ENCODE results near the gene SRGAP1. TPM values are rescaled to one million over a fixed set of nuclear protein-coding genes. Genes with fewer than 3 reads are reported as not detected.

SRGAP1 gene
- total and polyA plus RNA-seq, 2 of the 8 experiments (the other 6 are each of a cell fraction or from before 2014, with no cell fraction given) = 3.2 to 7.3 TPM

GRCh38 chr12:63904653-63905052 is 60.2 kb downstream of the SRGAP1 start:
- CTCF ChIA-PET (ENCODE audit: partially characterized antibody) = interaction anchor here (0.6 kb wide), 1 partner anchor 164 kb away, joined by 3 read pairs; no protein-coding TSS in a partner anchor
- H4K20me1 ChIP-seq (replicated peaks in 1 of 2; ENCODE audit: control insufficient read depth in 1 of 2, insufficient read depth in 2 of 2, low read length in 2 of 2) = no peaks in the 10 kb centered on the region
- no peak overlapping the region for H3K4me3 ChIP-seq (ENCODE audit: extremely low read depth in 1 of 4, insufficient read depth in 2 of 4, low read depth in 3 of 4, low read length in 4 of 4)
- no peaks in the 10 kb centered on the region for H3K9me3 ChIP-seq (ENCODE audit: insufficient read depth in 2 of 2, low read depth in 1 of 2, low read length in 1 of 2)
- no peak overlapping the region for H2BK20ac ChIP-seq (ENCODE audit: low read length)
- no peak overlapping the region for H3K14ac ChIP-seq (ENCODE audit: insufficient read length)
- no peak overlapping the region for H2BK12ac ChIP-seq (ENCODE audit: low read depth, low read length)
- no peak for TF ChIP-seq CHD1 (IDR thresholded peaks at IDR 0.05; ENCODE audit: low read depth, low read length)
- no peak for TF ChIP-seq CREB1 (IDR thresholded peaks at IDR 0.05)
- TF ChIP-seq, protein P1, sequence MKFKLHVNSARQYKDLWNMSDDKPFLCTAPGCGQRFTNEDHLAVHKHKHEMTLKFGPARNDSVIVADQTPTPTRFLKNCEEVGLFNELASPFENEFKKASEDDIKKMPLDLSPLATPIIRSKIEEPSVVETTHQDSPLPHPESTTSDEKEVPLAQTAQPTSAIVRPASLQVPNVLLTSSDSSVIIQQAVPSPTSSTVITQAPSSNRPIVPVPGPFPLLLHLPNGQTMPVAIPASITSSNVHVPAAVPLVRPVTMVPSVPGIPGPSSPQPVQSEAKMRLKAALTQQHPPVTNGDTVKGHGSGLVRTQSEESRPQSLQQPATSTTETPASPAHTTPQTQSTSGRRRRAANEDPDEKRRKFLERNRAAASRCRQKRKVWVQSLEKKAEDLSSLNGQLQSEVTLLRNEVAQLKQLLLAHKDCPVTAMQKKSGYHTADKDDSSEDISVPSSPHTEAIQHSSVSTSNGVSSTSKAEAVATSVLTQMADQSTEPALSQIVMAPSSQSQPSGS (IDR thresholded peaks at IDR 0.05; ENCODE audit: low read length) = no peak
- TF ChIP-seq FOSL1 (IDR thresholded peaks at IDR 0.05; ENCODE audit: insufficient read depth, low read depth, low read length) = no peak
- no peak overlapping the region for H3K23ac ChIP-seq (ENCODE audit: insufficient read length)
- H3K79me2 ChIP-seq (ENCODE audit: control insufficient read depth in 1 of 2, insufficient read depth in 2 of 2, low read length in 2 of 2) = no peaks in the 10 kb centered on the region
- H2AK5ac ChIP-seq (ENCODE audit: low read depth, low read length) = no peak overlapping the region
- no peak overlapping the region for H2BK15ac ChIP-seq (ENCODE audit: low read length)
- H3K23me2 ChIP-seq (ENCODE audit: low read depth, low read length) = no peaks in the 10 kb centered on the region
- H3K9ac ChIP-seq (replicated peaks in 1 of 4; ENCODE audit: extremely low read depth in 1 of 4, low read depth in 3 of 4, low read length in 3 of 4) = no peak overlapping the region
- H3K56ac ChIP-seq (replicated peaks; ENCODE audit: insufficient read length, low read depth, low read length) = no peak overlapping the region
- H4K91ac ChIP-seq (replicated peaks; ENCODE audit: insufficient read length, low read length) = no peak overlapping the region
- no peak overlapping the region for H3K4ac ChIP-seq (replicated peaks; ENCODE audit: insufficient read length, low read depth, low read length)
- H2AFZ ChIP-seq (ENCODE audit: low read length) = no peak overlapping the region
- H2BK5ac ChIP-seq (ENCODE audit: low read depth, low read length) = no peak overlapping the region
- H3K79me1 ChIP-seq (ENCODE audit: low read depth, low read length) = no peaks in the 10 kb centered on the region; the same call in 1 of the 2 replicates
- no peak overlapping the region for H4K5ac ChIP-seq (ENCODE audit: insufficient read length, low read depth, low read length)
- no peaks in the 10 kb centered on the region for H3K36me3 ChIP-seq (ENCODE audit: control insufficient read depth in 2 of 4, insufficient read depth in 4 of 4, low read length in 3 of 4)
- H2BK120ac ChIP-seq (replicated peaks; ENCODE audit: low read depth, low read length) = no peak overlapping the region
- no peak overlapping the region for H4K8ac ChIP-seq (ENCODE audit: extremely low read depth, insufficient read depth, low read length)
- H3K4me1 ChIP-seq (replicated peaks in 1 of 4; ENCODE audit: control insufficient read depth in 3 of 4, insufficient read depth in 4 of 4, low read length in 3 of 4) = no peaks in the 10 kb centered on the region
- no peak overlapping the region for H3K18ac ChIP-seq (ENCODE audit: extremely low read depth, low read length)
- WGBS, 2 experiments (ENCODE audit: extremely low coverage in 1 of 2, insufficient coverage in 1 of 2, insufficient read length in 1 of 2, insufficient replicate concordance in 2 of 2, low coverage in 1 of 2, low lambda C conversion rate in 2 of 2, missing lambda C conversion rate in 1 of 2) = 80% methylated on average over 4 of the region's 4 CpGs; no CpG with 5 or more reads in 1 of the 2 experiments
- FAIRE-seq = no peak
- H3K27me3 ChIP-seq (replicated peaks in 1 of 4; ENCODE audit: control insufficient read depth in 3 of 4, extremely low read depth in 1 of 4, insufficient read depth in 3 of 4, low read length in 3 of 4) = no peaks in the 10 kb centered on the region
- DNase-seq (ENCODE audit: low read depth in 1 of 2, low spot score in 2 of 2) = no peak
- POLR2A ChIA-PET (ENCODE audit: partially characterized antibody) = no interaction called here
- H3K27ac ChIP-seq (ENCODE audit: low read depth, low read length) = no peak overlapping the region
- no peak overlapping the region for H3K4me2 ChIP-seq (ENCODE audit: insufficient read depth in 1 of 2, low read depth in 2 of 2, low read length in 2 of 2)
